ENCODE results near the gene NCOA3. TPM values are rescaled to one million over a fixed set of nuclear protein-coding genes. Genes with fewer than 3 reads are reported as not detected.
A peak's percentile ranks its signal among the peaks of the same experiment; 100 is the strongest.

NCOA3 gene
- 29.8 and 53.3 TPM in 2 replicates for total RNA-seq (ENCODE audit: low replicate concordance)

DNA sequence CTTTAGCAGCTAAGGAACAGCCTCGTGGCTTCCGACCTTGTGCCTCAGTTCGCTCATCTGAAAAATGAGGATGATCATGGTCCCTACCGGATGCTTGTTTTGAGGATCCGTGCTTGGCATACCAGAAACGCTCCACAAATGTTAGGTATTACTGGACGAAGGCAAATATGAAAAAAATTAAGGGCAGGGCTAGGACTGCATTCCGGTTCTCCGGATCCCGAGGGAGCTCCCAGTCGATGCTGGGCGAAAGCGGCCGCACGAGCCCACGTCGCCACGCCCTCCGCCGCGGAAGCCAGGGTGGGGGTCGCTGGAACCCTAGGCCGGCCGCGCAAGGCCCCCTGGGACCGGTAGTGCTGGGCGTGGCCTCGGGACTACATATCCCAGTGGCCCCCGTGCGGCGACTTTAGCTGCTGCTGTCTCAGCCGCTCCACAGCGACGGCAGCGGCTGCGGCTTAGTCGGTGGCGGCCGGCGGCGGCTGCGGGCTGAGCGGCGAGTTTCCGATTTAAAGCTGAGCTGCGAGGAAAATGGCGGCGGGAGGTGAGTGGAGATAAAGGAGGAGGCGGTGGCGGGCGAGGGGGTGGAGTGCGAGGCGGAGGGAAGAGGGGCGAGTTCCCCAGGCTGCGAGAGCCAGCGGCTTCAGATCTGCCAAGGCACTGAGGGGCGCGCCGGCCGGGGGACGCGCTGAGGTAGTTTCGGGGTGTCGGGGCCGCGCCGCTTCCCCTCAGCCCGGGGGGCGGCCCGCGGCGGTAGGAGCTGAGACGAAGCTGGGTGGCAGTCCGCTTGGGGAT, at the start of gene NCOA3:
Gene NCOA3, plus strand, starts transcription at position 406 of the 789 bp plus-strand sequence. CDS start 120,361 bp downstream, outside the sequence.
- peak; percentile 55 for TF ChIP-seq CTCF (IDR thresholded peaks at IDR 0.05; ENCODE audit: insufficient read depth, low read length)
- H3K4me3 ChIP-seq (ENCODE audit: low read depth, low read length): peak within 1 kb of the TSS; percentile 89
- peak; percentile 93 for DNase-seq (ENCODE audit: low read depth)

GRCh38 chr20:47452736-47453161, 48.9 kb upstream of the NCOA3 start:
- no peak for TF ChIP-seq CTCF (IDR thresholded peaks at IDR 0.05; ENCODE audit: insufficient read depth, low read length)
- H3K4me3 ChIP-seq (ENCODE audit: low read depth, low read length): no peak overlapping the region
- DNase-seq (ENCODE audit: low read depth): no peak

- no peak overlapping the region for H3K4me3 ChIP-seq (ENCODE audit: low read depth, low read length)
- peak; percentile 88 for DNase-seq (ENCODE audit: low read depth)
Observed at GRCh38 chr20:47453167-47453782, 48.4 kb upstream of the NCOA3 start.

GRCh38 chr20:47454298-47455132, 47.2 kb upstream of the NCOA3 start:
- TF ChIP-seq CTCF (IDR thresholded peaks at IDR 0.05; ENCODE audit: insufficient read depth, low read length): no peak
- no peak for DNase-seq (ENCODE audit: low read depth)
- H3K4me3 ChIP-seq (ENCODE audit: low read depth, low read length): no peak overlapping the region

More at GRCh38 chr20:47453167-47453782, 48.4 kb upstream of the NCOA3 start:
- no peak for TF ChIP-seq CTCF (IDR thresholded peaks at IDR 0.05; ENCODE audit: insufficient read depth, low read length)

- no peak for TF ChIP-seq CTCF (IDR thresholded peaks at IDR 0.05; ENCODE audit: insufficient read depth, low read length)
- no peak for DNase-seq (ENCODE audit: low read depth)
- H3K4me3 ChIP-seq (ENCODE audit: low read depth, low read length): no peak overlapping the region
Observed at GRCh38 chr20:47455133-47456040, 46.3 kb upstream of the NCOA3 start.

Data from fibroblast of the aortic adventitia (primary cell).